Measurements from ENCODE around the gene IRX4.

DNA sequence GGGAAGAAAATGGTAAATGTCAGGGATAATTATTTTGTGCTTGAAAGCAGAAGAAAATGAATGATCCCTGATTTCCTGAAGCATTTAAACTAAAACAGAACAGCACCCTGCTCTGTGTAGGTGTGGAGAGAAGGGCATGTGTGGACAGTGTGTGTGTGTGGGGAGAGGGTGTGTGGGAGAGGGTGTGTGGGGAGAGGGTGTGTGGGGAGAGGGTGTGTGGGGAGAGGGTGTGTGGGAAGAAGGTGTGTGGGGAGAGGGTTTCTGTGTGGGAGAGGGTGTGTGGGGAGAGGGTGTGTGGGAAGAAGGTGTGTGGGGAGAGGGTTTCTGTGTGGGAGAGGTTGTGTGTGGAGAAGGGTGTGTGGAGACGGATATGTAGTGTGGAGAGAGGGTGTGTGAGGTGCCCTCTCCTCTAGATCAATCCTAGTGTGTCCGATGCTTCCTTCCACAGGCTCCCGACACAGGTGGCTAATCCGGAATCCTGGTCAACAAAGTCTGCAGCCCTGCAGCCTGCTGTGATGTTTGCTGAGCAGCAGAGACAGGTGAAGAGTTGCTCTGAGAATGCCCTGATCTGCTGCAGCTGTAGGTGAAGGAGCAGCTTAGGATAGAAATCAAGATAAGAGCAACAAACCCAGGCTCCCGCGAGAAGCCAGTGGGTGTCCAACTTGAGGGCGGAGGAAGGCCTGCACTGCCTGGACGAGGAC is 15.5 kb downstream of the IRX4 start:
- no peak for TF ChIP-seq CEBPB (IDR thresholded peaks at IDR 0.05)
- TF ChIP-seq YY1 (IDR thresholded peaks at IDR 0.05; ENCODE audit: low read depth), result no peak
- no peak for TF ChIP-seq TAF1 (IDR thresholded peaks at IDR 0.05; ENCODE audit: low read depth)
- TF ChIP-seq EP300 (IDR thresholded peaks at IDR 0.05; ENCODE audit: borderline replicate concordance), result no peak
- TF ChIP-seq, protein P1, sequence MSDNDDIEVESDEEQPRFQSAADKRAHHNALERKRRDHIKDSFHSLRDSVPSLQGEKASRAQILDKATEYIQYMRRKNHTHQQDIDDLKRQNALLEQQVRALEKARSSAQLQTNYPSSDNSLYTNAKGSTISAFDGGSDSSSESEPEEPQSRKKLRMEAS (IDR thresholded peaks at IDR 0.05), result no peak
- TF ChIP-seq CREB1 (IDR thresholded peaks at IDR 0.05; ENCODE audit: low read depth), result no peak
- no peak for TF ChIP-seq REST (IDR thresholded peaks at IDR 0.05; ENCODE audit: low read depth)
- TF ChIP-seq ZBTB7A (IDR thresholded peaks at IDR 0.05; ENCODE audit: low read depth), result no peak
